ENCODE data around the gene ZNF90. TPM values are rescaled to one million over a fixed set of nuclear protein-coding genes. Genes with fewer than 3 reads are reported as not detected.
"Not testable (repeated sequence)": the region's sequence is repeated elsewhere in the genome, so short reads cannot be mapped to it uniquely, and the experiment has no call there.

The ZNF90 gene
- total RNA-seq, 2 donors from 2014 or later: 2.4 to 12.7 TPM

GRCh38 chr19:20044663-20045062, 33.1 kb upstream of the ZNF90 start:
- Histone ChIP-seq H3K27me3 (replicated peaks; ENCODE audit: insufficient read depth) (no peaks in the 10 kb centered on the region), H3K4me3 (no peak overlapping the region), H3K4me1 (ENCODE audit: control insufficient read depth in 1 of 2, low read depth in 2 of 2) (no peaks in the 10 kb centered on the region), H3K9me3 (no peaks in the 10 kb centered on the region), H3K36me3 (no peaks in the 10 kb centered on the region), H3K27ac (no peak overlapping the region)
- ATAC-seq (ENCODE audit: insufficient number of reproducible peaks, low FRiP score, low read depth) (no peak), DNase-seq (ENCODE audit: low spot score) (no peak)
- TF ChIP-seq CTCF (IDR thresholded peaks at IDR 0.05): no peak

- H3K27ac ChIP-seq; H3K27me3 ChIP-seq (replicated peaks; ENCODE audit: insufficient read depth); ATAC-seq (ENCODE audit: insufficient number of reproducible peaks, low FRiP score, low read depth): not testable (repeated sequence)
Measured at GRCh38 chr19:20045742-20046141, 32.1 kb upstream of the ZNF90 start.

GRCh38 chr19:20051841-20052768, 25.7 kb upstream of the ZNF90 start:
- Histone ChIP-seq H3K9me3 (no peaks in the 10 kb centered on the region), H3K4me3 (peak overlapping the region; percentile 86), H3K4me1 (ENCODE audit: control insufficient read depth in 1 of 2, low read depth in 2 of 2) (peaks cover 3 to 11% of the 10 kb centered on the region in 2 donors), H3K27me3 (replicated peaks; ENCODE audit: insufficient read depth) (no peaks in the 10 kb centered on the region), H3K27ac (peak overlapping the region; percentile 64 to 67), H3K36me3 (no peaks in the 10 kb centered on the region)
- DNase-seq (ENCODE audit: low spot score) (peak; percentile 89), ATAC-seq (ENCODE audit: insufficient number of reproducible peaks, low FRiP score, low read depth) (peak; percentile 88)
- TF ChIP-seq CTCF (IDR thresholded peaks at IDR 0.05): no peak

More at GRCh38 chr19:20045742-20046141, 32.1 kb upstream of the ZNF90 start:
- not testable (repeated sequence) for H3K4me1 ChIP-seq (ENCODE audit: control insufficient read depth in 1 of 2, low read depth in 2 of 2); H3K36me3 ChIP-seq; H3K9me3 ChIP-seq; DNase-seq (ENCODE audit: low spot score); H3K4me3 ChIP-seq

GRCh38 chr19:20058738-20059137, 19.1 kb upstream of the ZNF90 start:
- not testable (repeated sequence) for H3K27me3 ChIP-seq (replicated peaks; ENCODE audit: insufficient read depth); DNase-seq (ENCODE audit: low spot score); ATAC-seq (ENCODE audit: insufficient number of reproducible peaks, low FRiP score, low read depth); H3K4me1 ChIP-seq (ENCODE audit: control insufficient read depth in 1 of 2, low read depth in 2 of 2); H3K9me3 ChIP-seq; H3K4me3 ChIP-seq; H3K27ac ChIP-seq; H3K36me3 ChIP-seq

GRCh38 chr19:20060282-20060681, 17.5 kb upstream of the ZNF90 start:
- DNase-seq (ENCODE audit: low spot score): no peak
- H3K9me3 ChIP-seq: no peaks in the 10 kb centered on the region
- H3K4me1 ChIP-seq (ENCODE audit: control insufficient read depth in 1 of 2, low read depth in 2 of 2): no peaks in the 10 kb centered on the region
- TF ChIP-seq CTCF (IDR thresholded peaks at IDR 0.05): no peak
- no peaks in the 10 kb centered on the region for H3K27me3 ChIP-seq (replicated peaks; ENCODE audit: insufficient read depth)
- H3K4me3 ChIP-seq: no peak overlapping the region
- no peak overlapping the region for H3K27ac ChIP-seq
- H3K36me3 ChIP-seq: no peaks in the 10 kb centered on the region
- no peak for ATAC-seq (ENCODE audit: insufficient number of reproducible peaks, low FRiP score, low read depth)

- Histone ChIP-seq H3K4me3 (no peak overlapping the region), H3K36me3 (no peaks in the 10 kb centered on the region), H3K9me3 (no peaks in the 10 kb centered on the region), H3K27ac (no peak overlapping the region), H3K4me1 (ENCODE audit: control insufficient read depth in 1 of 2, low read depth in 2 of 2) (no peaks in the 10 kb centered on the region), H3K27me3 (replicated peaks; ENCODE audit: insufficient read depth) (no peaks in the 10 kb centered on the region)
- ATAC-seq (ENCODE audit: insufficient number of reproducible peaks, low FRiP score, low read depth) (no peak), DNase-seq (ENCODE audit: low spot score) (no peak)
- TF ChIP-seq CTCF (IDR thresholded peaks at IDR 0.05): no peak
Measured at GRCh38 chr19:20066861-20067260, 10.9 kb upstream of the ZNF90 start.

Measured in thoracic aorta (tissue), 2 donors.